SK-N-SH treated with all-trans-retinoic acid at 6 μM for 48 hours (cell line): ENCODE data around the gene DNAH11.

ENCODE experiments used
- ATAC-seq: fragments of 200-7000 bp; cut with Tn5 transposase; 3 replicates; pipeline ENCODE4 v1.9.1; 2020; ENCODE audit warnings: mild to moderate bottlenecking, moderate library complexity
- ARNTL ChIP-seq: fragments of 450-650 bp; formaldehyde crosslinking; IDR thresholded peaks from 2 replicates; pipeline ENCODE4 v1.5.0; 2020; ENCODE audit warnings: low read depth, mild to moderate bottlenecking, moderate library complexity, borderline replicate concordance
- BACH2 ChIP-seq: fragments of 250-450 bp; sonication (Bioruptor Pico); IDR thresholded peaks from 2 replicates; pipeline ENCODE4 v1.9.0; 2021; ENCODE audit warnings: mild to moderate bottlenecking, borderline replicate concordance
- CSDC2 ChIP-seq: fragments of 250-450 bp; sonication (Bioruptor Pico); IDR thresholded peaks from 2 replicates; pipeline ENCODE4 v1.5.0; 2020; ENCODE audit warnings: mild to moderate bottlenecking, moderate library complexity
- CSRNP3 ChIP-seq: fragments of 250-450 bp; sonication (Bioruptor Pico); IDR thresholded peaks from 2 replicates; pipeline ENCODE4 v1.5.1; 2021; ENCODE audit warnings: mild to moderate bottlenecking, moderate library complexity
- ESRRG ChIP-seq: fragments of 250-450 bp; sonication (Bioruptor Pico); IDR thresholded peaks from 2 replicates; pipeline ENCODE4 v1.6.1; 2021; ENCODE audit warnings: mild to moderate bottlenecking
- GLIS3 ChIP-seq: fragments of 250-450 bp; sonication (Bioruptor Pico); IDR thresholded peaks from 2 replicates; pipeline ENCODE4 v1.5.0; 2020; ENCODE audit warnings: mild to moderate bottlenecking, moderate library complexity
- ISL1 ChIP-seq: fragments of 250-450 bp; sonication (Bioruptor Pico); IDR thresholded peaks from 2 replicates; pipeline ENCODE4 v2.1.2; 2022; ENCODE audit warnings: mild to moderate bottlenecking, moderate library complexity
- OSR1 ChIP-seq: fragments of 250-450 bp; sonication (Bioruptor Pico); IDR thresholded peaks from 2 replicates; pipeline ENCODE4 v1.8.0; 2022; ENCODE audit warnings: moderate library complexity, mild to moderate bottlenecking, inconsistent platforms
- PPARA ChIP-seq: fragments of 250-450 bp; sonication (Bioruptor Pico); IDR thresholded peaks from 2 replicates; pipeline ENCODE4 v1.5.0; 2020; ENCODE audit warnings: mild to moderate bottlenecking, borderline replicate concordance
- RARB ChIP-seq: fragments of 250-450 bp; sonication (Bioruptor Pico); IDR thresholded peaks from 2 replicates; pipeline ENCODE4 v1.8.0; 2021; ENCODE audit warnings: mild to moderate bottlenecking, moderate library complexity
- TCF4 ChIP-seq: fragments of 250-450 bp; sonication (Bioruptor Pico); IDR thresholded peaks from 2 replicates; pipeline ENCODE4 v1.8.0; 2021; ENCODE audit warnings: mild to moderate bottlenecking, moderate library complexity, borderline replicate concordance
- TOX ChIP-seq: fragments of 250-450 bp; sonication (Bioruptor Pico); IDR thresholded peaks from 2 replicates; pipeline ENCODE4 v1.8.0; 2021; ENCODE audit warnings: mild to moderate bottlenecking, moderate library complexity, borderline replicate concordance
- TSHZ2 ChIP-seq: fragments of 250-450 bp; sonication (Bioruptor Pico); IDR thresholded peaks from 2 replicates; pipeline ENCODE4 v1.5.0; 2020; ENCODE audit warnings: mild to moderate bottlenecking, moderate library complexity
- ZC3H10 ChIP-seq: fragments of 250-450 bp; sonication (Bioruptor Pico); IDR thresholded peaks from 2 replicates; pipeline ENCODE4 v1.5.1; 2021; ENCODE audit warnings: mild to moderate bottlenecking, moderate library complexity
- ZFP3 ChIP-seq: fragments of 250-450 bp; sonication (Bioruptor Pico); IDR thresholded peaks from 2 replicates; pipeline ENCODE4 v1.5.0; 2020; ENCODE audit warnings: mild to moderate bottlenecking, moderate library complexity
- ZFP30 ChIP-seq: fragments of 450-650 bp; formaldehyde crosslinking; IDR thresholded peaks from 2 replicates; pipeline ENCODE4 v1.5.0; 2022; ENCODE audit warnings: mild to moderate bottlenecking, moderate library complexity
- ZNF565 ChIP-seq: fragments of 450-650 bp; formaldehyde crosslinking; conservative IDR thresholded peaks from 2 replicates; pipeline ENCODE4 v1.5.0; 2020; ENCODE audit warnings: low read depth, mild to moderate bottlenecking, moderate library complexity
- ZNF70 ChIP-seq: fragments of 450-650 bp; formaldehyde crosslinking; IDR thresholded peaks from 2 replicates; pipeline ENCODE4 v1.5.0; 2020; ENCODE audit warnings: mild to moderate bottlenecking, moderate library complexity
- ZNF8 ChIP-seq: fragments of 450-650 bp; formaldehyde crosslinking; IDR thresholded peaks from 2 replicates; pipeline ENCODE4 v1.5.0; 2020; ENCODE audit warnings: mild to moderate bottlenecking, moderate library complexity
- TF ChIP-seq, protein P1 (sequence below): fragments of 250-450 bp; sonication (Bioruptor Pico); IDR thresholded peaks from 2 replicates; pipeline ENCODE4 v1.8.0; 2020; ENCODE audit warnings: mild to moderate bottlenecking, moderate library complexity, borderline replicate concordance
- TF ChIP-seq, protein P2 (sequence below): fragments of 250-450 bp; sonication (Bioruptor Pico); IDR thresholded peaks from 2 replicates; pipeline ENCODE4 v1.8.0; 2021; ENCODE audit warnings: low read depth, mild to moderate bottlenecking, moderate library complexity, borderline replicate concordance
- TF ChIP-seq, protein P3 (sequence below): fragments of 250-450 bp; sonication (Bioruptor Pico); IDR thresholded peaks from 2 replicates; pipeline ENCODE4 v1.5.1; 2020; ENCODE audit warnings: low read depth, mild to moderate bottlenecking, moderate library complexity

The DNAH11 gene

GRCh38 chr7:21819048-21819447 lies 276.2 kb downstream of the DNAH11 start:
- ATAC-seq: no peak
- TF ChIP-seq ZFP3 (CRISPR knock-in tag): no peak

DNA sequence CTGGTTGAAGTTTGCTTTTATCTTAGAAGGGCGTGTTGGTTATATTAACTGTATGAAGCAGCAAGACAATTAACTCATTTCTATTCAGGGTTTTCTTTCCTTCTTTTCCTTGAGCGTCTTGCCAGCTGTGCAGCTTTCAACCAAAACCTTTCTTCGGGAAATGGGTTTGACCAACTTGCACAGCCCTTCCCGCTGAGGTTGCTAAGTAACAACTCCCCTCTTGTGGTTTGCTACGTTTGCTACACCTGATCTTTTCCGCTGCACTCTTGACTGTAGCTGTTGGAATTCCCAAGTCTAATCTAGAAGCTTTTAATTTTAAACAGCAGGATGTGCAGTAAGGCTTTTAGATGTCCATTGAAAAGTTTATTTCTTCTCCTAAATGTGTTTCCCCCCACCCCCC lies 286.0 kb downstream of the DNAH11 start:
- no peak for ATAC-seq
- no peak for TF ChIP-seq RARB (CRISPR knock-in tag)
- no peak for TF ChIP-seq BACH2 (CRISPR knock-in tag)
- no peak for TF ChIP-seq ESRRG (CRISPR knock-in tag)
- no peak for TF ChIP-seq ZC3H10 (CRISPR knock-in tag)
- TF ChIP-seq GLIS3 (CRISPR knock-in tag): no peak
- TF ChIP-seq OSR1: no peak
- no peak for TF ChIP-seq ZFP30 (CRISPR knock-in tag)
- TF ChIP-seq, protein P1, sequence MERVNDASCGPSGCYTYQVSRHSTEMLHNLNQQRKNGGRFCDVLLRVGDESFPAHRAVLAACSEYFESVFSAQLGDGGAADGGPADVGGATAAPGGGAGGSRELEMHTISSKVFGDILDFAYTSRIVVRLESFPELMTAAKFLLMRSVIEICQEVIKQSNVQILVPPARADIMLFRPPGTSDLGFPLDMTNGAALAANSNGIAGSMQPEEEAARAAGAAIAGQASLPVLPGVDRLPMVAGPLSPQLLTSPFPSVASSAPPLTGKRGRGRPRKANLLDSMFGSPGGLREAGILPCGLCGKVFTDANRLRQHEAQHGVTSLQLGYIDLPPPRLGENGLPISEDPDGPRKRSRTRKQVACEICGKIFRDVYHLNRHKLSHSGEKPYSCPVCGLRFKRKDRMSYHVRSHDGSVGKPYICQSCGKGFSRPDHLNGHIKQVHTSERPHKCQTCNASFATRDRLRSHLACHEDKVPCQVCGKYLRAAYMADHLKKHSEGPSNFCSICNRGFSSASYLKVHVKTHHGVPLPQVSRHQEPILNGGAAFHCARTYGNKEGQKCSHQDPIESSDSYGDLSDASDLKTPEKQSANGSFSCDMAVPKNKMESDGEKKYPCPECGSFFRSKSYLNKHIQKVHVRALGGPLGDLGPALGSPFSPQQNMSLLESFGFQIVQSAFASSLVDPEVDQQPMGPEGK (CRISPR knock-in tag): no peak
- TF ChIP-seq ARNTL: no peak
- TF ChIP-seq ISL1 (CRISPR knock-in tag): no peak

DNA sequence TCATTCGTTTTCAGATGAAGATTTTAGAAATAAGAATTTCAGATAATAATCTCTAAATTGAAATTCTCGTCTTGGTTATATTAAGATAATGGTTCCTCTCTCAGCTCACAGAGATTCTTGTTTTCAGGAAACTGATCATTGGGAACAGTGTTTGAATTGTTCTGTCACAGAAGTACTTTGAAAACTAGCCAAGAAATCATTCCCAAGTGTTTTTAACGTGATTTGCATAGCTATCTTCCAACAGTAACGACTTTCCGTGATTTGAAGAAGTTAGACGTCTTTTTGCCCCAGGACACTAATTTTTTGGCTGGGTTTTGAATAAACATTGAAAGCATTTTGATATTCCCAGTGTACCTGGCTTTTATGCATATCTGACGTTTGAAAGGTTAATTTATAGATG lies 286.9 kb downstream of the DNAH11 start:
- no peak for TF ChIP-seq ZNF565 (CRISPR knock-in tag)
- TF ChIP-seq, protein P2, sequence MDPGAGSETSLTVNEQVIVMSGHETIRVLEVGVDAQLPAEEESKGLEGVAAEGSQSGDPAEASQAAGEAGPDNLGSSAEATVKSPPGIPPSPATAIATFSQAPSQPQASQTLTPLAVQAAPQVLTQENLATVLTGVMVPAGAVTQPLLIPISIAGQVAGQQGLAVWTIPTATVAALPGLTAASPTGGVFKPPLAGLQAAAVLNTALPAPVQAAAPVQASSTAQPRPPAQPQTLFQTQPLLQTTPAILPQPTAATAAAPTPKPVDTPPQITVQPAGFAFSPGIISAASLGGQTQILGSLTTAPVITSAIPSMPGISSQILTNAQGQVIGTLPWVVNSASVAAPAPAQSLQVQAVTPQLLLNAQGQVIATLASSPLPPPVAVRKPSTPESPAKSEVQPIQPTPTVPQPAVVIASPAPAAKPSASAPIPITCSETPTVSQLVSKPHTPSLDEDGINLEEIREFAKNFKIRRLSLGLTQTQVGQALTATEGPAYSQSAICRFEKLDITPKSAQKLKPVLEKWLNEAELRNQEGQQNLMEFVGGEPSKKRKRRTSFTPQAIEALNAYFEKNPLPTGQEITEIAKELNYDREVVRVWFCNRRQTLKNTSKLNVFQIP (CRISPR knock-in tag): no peak
- TF ChIP-seq TSHZ2: no peak
- TF ChIP-seq ZNF8: no peak
- TF ChIP-seq PPARA (CRISPR knock-in tag): no peak
- no peak for TF ChIP-seq ARNTL
- TF ChIP-seq TOX (CRISPR knock-in tag): no peak
- no peak for TF ChIP-seq CSRNP3 (CRISPR knock-in tag)
- TF ChIP-seq GLIS3 (CRISPR knock-in tag): no peak
- no peak for TF ChIP-seq ZNF70 (CRISPR knock-in tag)
- no peak for TF ChIP-seq ZC3H10 (CRISPR knock-in tag)
- no peak for TF ChIP-seq CSDC2
- no peak for TF ChIP-seq BACH2 (CRISPR knock-in tag)
- no peak for TF ChIP-seq ESRRG (CRISPR knock-in tag)
- TF ChIP-seq ISL1 (CRISPR knock-in tag): no peak
- no peak for TF ChIP-seq ZFP30 (CRISPR knock-in tag)
- TF ChIP-seq ZFP3 (CRISPR knock-in tag): no peak
- TF ChIP-seq RARB (CRISPR knock-in tag): no peak
- TF ChIP-seq, protein P3, sequence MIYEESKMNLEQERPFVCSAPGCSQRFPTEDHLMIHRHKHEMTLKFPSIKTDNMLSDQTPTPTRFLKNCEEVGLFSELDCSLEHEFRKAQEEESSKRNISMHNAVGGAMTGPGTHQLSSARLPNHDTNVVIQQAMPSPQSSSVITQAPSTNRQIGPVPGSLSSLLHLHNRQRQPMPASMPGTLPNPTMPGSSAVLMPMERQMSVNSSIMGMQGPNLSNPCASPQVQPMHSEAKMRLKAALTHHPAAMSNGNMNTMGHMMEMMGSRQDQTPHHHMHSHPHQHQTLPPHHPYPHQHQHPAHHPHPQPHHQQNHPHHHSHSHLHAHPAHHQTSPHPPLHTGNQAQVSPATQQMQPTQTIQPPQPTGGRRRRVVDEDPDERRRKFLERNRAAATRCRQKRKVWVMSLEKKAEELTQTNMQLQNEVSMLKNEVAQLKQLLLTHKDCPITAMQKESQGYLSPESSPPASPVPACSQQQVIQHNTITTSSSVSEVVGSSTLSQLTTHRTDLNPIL (CRISPR knock-in tag): no peak
- TF ChIP-seq TCF4 (CRISPR knock-in tag): no peak
- ATAC-seq: no peak
